PC-9 (cell line): ENCODE results near the gene CNOT1. TPM values are rescaled to one million over a fixed set of nuclear protein-coding genes. Genes with fewer than 3 reads are reported as not detected.

ENCODE experiments used
- BruUV-seq: library from RNA; stranded (reverse); fragments of 400-500 nt; replicated peaks from 2 replicates; lab custom pipeline; 2021; lab: Mats Ljungman, UMichigan
- CTCF ChIA-PET: fragments of 300-600 bp; sonication (Branson Sonifier 250); formaldehyde crosslinking; loops from one replicate; lab custom pipeline; 2022; ENCODE audit warnings: antibody characterized with exemption; lab: Charles Lee
- POLR2A ChIA-PET: fragments of 300-600 bp; sonication (Branson Sonifier 250); formaldehyde crosslinking; loops from one replicate; lab custom pipeline; 2022; ENCODE audit warnings: antibody characterized with exemption; ENCODE audit not compliant: unreplicated experiment; lab: Charles Lee
- DNase-seq, 2 experiments: peaks; one replicate each; pipeline versions ENCODE4 v3.0.0 to v3.0.0-alpha.2; 2015 to 2022; ENCODE audit warnings: mixed read lengths in 1 of 2
- H2AFZ ChIP-seq: fragments of 200-600 bp; sonication (generic); 2 replicates; pipeline ENCODE4 v1.8.1; 2017; ENCODE audit warnings: antibody characterized with exemption
- H3F3A ChIP-seq: fragments of 200-600 bp; sonication (generic); 2 replicates; pipeline ENCODE4 v1.8.1; 2017; ENCODE audit warnings: antibody characterized with exemption, mild to moderate bottlenecking, low read depth; ENCODE audit not compliant: insufficient read depth
- H3K27ac ChIP-seq: fragments of 200-600 bp; sonication (generic); 2 replicates; pipeline ENCODE4 v1.6.1; 2016; ENCODE audit warnings: mixed run types
- H3K27me3 ChIP-seq: fragments of 200-600 bp; sonication (generic); 2 replicates; pipeline ENCODE4 v1.6.1; 2016; ENCODE audit warnings: low read depth, mixed run types; ENCODE audit not compliant: insufficient read depth
- H3K36me3 ChIP-seq: fragments of 200-600 bp; sonication (generic); 2 replicates; pipeline ENCODE4 v1.6.1; 2016; ENCODE audit warnings: low read depth, mixed run types
- H3K4me1 ChIP-seq: fragments of 200-600 bp; sonication (generic); replicated peaks from 2 replicates; pipeline ENCODE4 v1.6.1; 2016; ENCODE audit warnings: mixed run types; ENCODE audit not compliant: insufficient read depth
- H3K4me2 ChIP-seq: fragments of 200-600 bp; sonication (generic); 2 replicates; pipeline ENCODE4 v1.6.1; 2017; ENCODE audit warnings: mixed run types
- H3K4me3 ChIP-seq: fragments of 200-600 bp; sonication (generic); 2 replicates; pipeline ENCODE4 v1.6.1; 2016; ENCODE audit warnings: mixed run types
- H3K79me2 ChIP-seq: fragments of 200-600 bp; sonication (generic); 2 replicates; pipeline ENCODE4 v1.6.1; 2017; ENCODE audit warnings: low read depth, mixed run types
- H3K9me2 ChIP-seq: fragments of 200-600 bp; sonication (generic); 2 replicates; pipeline ENCODE4 v1.8.1; 2017; ENCODE audit warnings: mild to moderate bottlenecking; ENCODE audit not compliant: insufficient read depth
- H3K9me3 ChIP-seq: fragments of 200-600 bp; sonication (generic); 2 replicates; pipeline ENCODE4 v1.8.1; 2016; ENCODE audit warnings: low read depth; ENCODE audit not compliant: insufficient read depth
- H4K20me1 ChIP-seq: fragments of 200-600 bp; sonication (generic); 2 replicates; pipeline ENCODE4 v1.8.1; 2017; ENCODE audit not compliant: insufficient read depth
- CTCF ChIP-seq: fragments of 200-600 bp; sonication (generic); conservative IDR thresholded peaks from 2 replicates; pipeline ENCODE4 v1.6.1; 2017; ENCODE audit warnings: mixed run types, antibody characterized with exemption, mild to moderate bottlenecking, moderate library complexity
- EZH2 ChIP-seq: fragments of 200-600 bp; sonication (generic); IDR thresholded peaks from 2 replicates; pipeline ENCODE4 v1.8.0; 2017; ENCODE audit warnings: antibody characterized with exemption, low read depth
- intact Hi-C: fragments of 100-400 bp; cut with micrococcal nuclease; formaldehyde crosslinking; loops from one replicate; pipeline ENCODE4 v1.10.0; 2022; ENCODE audit not compliant: unreplicated experiment
- total RNA-seq: library from RNA; stranded (reverse); gene quantifications from 2 replicates; pipeline ENCODE4 v1.2.3, GENCODE V29; 2021

The CNOT1 gene
- total RNA-seq, 1 experiment from 2014 or later = 233 TPM

- H3K36me3 ChIP-seq = no peaks in the 10 kb centered on the region
- H3K4me1 ChIP-seq = peaks cover 7% of the 10 kb centered on the region; the same call in 1 of the 2 replicates
- H3F3A ChIP-seq = no peaks in the 10 kb centered on the region
- no peaks in the 10 kb centered on the region for H4K20me1 ChIP-seq
- no peaks in the 10 kb centered on the region for H3K79me2 ChIP-seq
- H3K27ac ChIP-seq = no peak overlapping the region
- CTCF ChIA-PET = interaction anchor here (0.6 to 0.9 kb wide), 2 partner anchors 86 to 139 kb away, joined by 4 to 17 read pairs; no protein-coding TSS in a partner anchor
- DNase-seq = no peak
- no TSS peak for BruUV-seq
- no peaks in the 10 kb centered on the region for H3K9me3 ChIP-seq
- intact Hi-C loops = no loop called here
- H3K4me2 ChIP-seq = no peak overlapping the region
- TF ChIP-seq CTCF = no peak
- no peak for TF ChIP-seq EZH2
- POLR2A ChIA-PET = no interaction called here
- no peaks in the 10 kb centered on the region for H3K9me2 ChIP-seq
- H2AFZ ChIP-seq = no peak overlapping the region
- H3K27me3 ChIP-seq = no peaks in the 10 kb centered on the region
- H3K4me3 ChIP-seq = no peak overlapping the region
These were observed 152.8 kb downstream of the CNOT1 start for GRCh38 chr16:58476791-58477190.

- ChIA-PET POLR2A (no interaction called here), CTCF (no interaction called here)
- no TSS peak for BruUV-seq
These were observed 154.5 kb downstream of the CNOT1 start for GRCh38 chr16:58475091-58475619.

GRCh38 chr16:58474296-58474695, 155.3 kb downstream of the CNOT1 start:
- no TSS peak for BruUV-seq
- intact Hi-C loops = no loop called here

More at GRCh38 chr16:58475091-58475619, 154.5 kb downstream of the CNOT1 start:
- Histone ChIP-seq H3K27ac (no peak overlapping the region), H3K79me2 (no peaks in the 10 kb centered on the region), H2AFZ (no peak overlapping the region), H3F3A (no peaks in the 10 kb centered on the region), H3K9me3 (no peaks in the 10 kb centered on the region), H3K4me1 (peaks cover 7% of the 10 kb centered on the region; the same call in 1 of the 2 replicates), H3K4me3 (no peak overlapping the region), H3K9me2 (no peaks in the 10 kb centered on the region), H3K4me2 (no peak overlapping the region), H3K36me3 (no peaks in the 10 kb centered on the region), H4K20me1 (no peaks in the 10 kb centered on the region), H3K27me3 (no peaks in the 10 kb centered on the region)
- no peak for TF ChIP-seq CTCF
- DNase-seq = no peak
- intact Hi-C loops = no loop called here

More at GRCh38 chr16:58474296-58474695, 155.3 kb downstream of the CNOT1 start:
- no peak overlapping the region for H3K27ac ChIP-seq
- CTCF ChIA-PET = no interaction called here
- H3F3A ChIP-seq = no peaks in the 10 kb centered on the region
- POLR2A ChIA-PET = no interaction called here
- H3K27me3 ChIP-seq = no peaks in the 10 kb centered on the region
- no peak overlapping the region for H3K4me3 ChIP-seq
- H3K4me1 ChIP-seq = peaks cover 7% of the 10 kb centered on the region; the same call in 1 of the 2 replicates
- no peaks in the 10 kb centered on the region for H3K36me3 ChIP-seq
- no peaks in the 10 kb centered on the region for H3K9me3 ChIP-seq
- TF ChIP-seq CTCF = no peak
- no peak for TF ChIP-seq EZH2
- no peak overlapping the region for H2AFZ ChIP-seq
- DNase-seq = no peak
- H3K4me2 ChIP-seq = no peak overlapping the region
- H4K20me1 ChIP-seq = no peaks in the 10 kb centered on the region
- H3K79me2 ChIP-seq = no peaks in the 10 kb centered on the region
- H3K9me2 ChIP-seq = no peaks in the 10 kb centered on the region
